ENCODE results near the gene TNFAIP8.

TNFAIP8 gene

GRCh38 chr5:119355685-119356611 is at the start of gene TNFAIP8:
Gene TNFAIP8 (plus strand): TSS chr5:119356019. CDS start chr5:119356091, 72 bp downstream.
- peak in 2 of 3 donors; percentile 26 to 69 for DNase-seq (ENCODE audit: low read depth in 3 of 3, low spot score in 1 of 3)

GRCh38 chr5:119307170-119307569 is 48.6 kb upstream of the TNFAIP8 start:
- DNase-seq (ENCODE audit: low read depth in 3 of 3, low spot score in 1 of 3): no peak

- DNase-seq (ENCODE audit: low read depth in 3 of 3, low spot score in 1 of 3): no peak
These were observed 46.5 kb upstream of the TNFAIP8 start for GRCh38 chr5:119309326-119309725.

- no peak for DNase-seq (ENCODE audit: low read depth in 3 of 3, low spot score in 1 of 3)
These were observed 44.1 kb upstream of the TNFAIP8 start for GRCh38 chr5:119311688-119312087.

- DNase-seq (ENCODE audit: low read depth in 3 of 3, low spot score in 1 of 3): no peak
These were observed 43.4 kb upstream of the TNFAIP8 start for GRCh38 chr5:119312403-119312802.

GRCh38 chr5:119313197-119313596 is 42.6 kb upstream of the TNFAIP8 start:
- no peak for DNase-seq (ENCODE audit: low read depth in 3 of 3, low spot score in 1 of 3)

- DNase-seq (ENCODE audit: low read depth in 3 of 3, low spot score in 1 of 3): no peak
These were observed 41.9 kb upstream of the TNFAIP8 start for GRCh38 chr5:119313658-119314605.

GRCh38 chr5:119315516-119315949 is 40.3 kb upstream of the TNFAIP8 start:
- no peak for DNase-seq (ENCODE audit: low read depth in 3 of 3, low spot score in 1 of 3)

GRCh38 chr5:119316086-119316485 is 39.7 kb upstream of the TNFAIP8 start:
- DNase-seq (ENCODE audit: low read depth in 3 of 3, low spot score in 1 of 3): no peak

GRCh38 chr5:119316906-119317305 is 38.9 kb upstream of the TNFAIP8 start:
- no peak for DNase-seq (ENCODE audit: low read depth in 3 of 3, low spot score in 1 of 3)

- DNase-seq (ENCODE audit: low read depth in 3 of 3, low spot score in 1 of 3): no peak
These were observed 37.4 kb upstream of the TNFAIP8 start for GRCh38 chr5:119318256-119318894.

GRCh38 chr5:119319401-119319800 is 36.4 kb upstream of the TNFAIP8 start:
- DNase-seq (ENCODE audit: low read depth in 3 of 3, low spot score in 1 of 3): no peak

GRCh38 chr5:119319890-119320289 is 35.9 kb upstream of the TNFAIP8 start:
- no peak for DNase-seq (ENCODE audit: low read depth in 3 of 3, low spot score in 1 of 3)

GRCh38 chr5:119321569-119322311 is 34.1 kb upstream of the TNFAIP8 start:
- DNase-seq (ENCODE audit: low read depth in 3 of 3, low spot score in 1 of 3): no peak

GRCh38 chr5:119322312-119322947 is 33.4 kb upstream of the TNFAIP8 start:
- DNase-seq (ENCODE audit: low read depth in 3 of 3, low spot score in 1 of 3): no peak

- no peak for DNase-seq (ENCODE audit: low read depth in 3 of 3, low spot score in 1 of 3)
These were observed 32.8 kb upstream of the TNFAIP8 start for GRCh38 chr5:119322948-119323537.

GRCh38 chr5:119323601-119324000 is 32.2 kb upstream of the TNFAIP8 start:
- DNase-seq (ENCODE audit: low read depth in 3 of 3, low spot score in 1 of 3): no peak

GRCh38 chr5:119324842-119325241 is 31.0 kb upstream of the TNFAIP8 start:
- DNase-seq (ENCODE audit: low read depth in 3 of 3, low spot score in 1 of 3): no peak

GRCh38 chr5:119327018-119327417 is 28.8 kb upstream of the TNFAIP8 start:
- no peak for DNase-seq (ENCODE audit: low read depth in 3 of 3, low spot score in 1 of 3)
